HepG2 (cell line): Measurements from ENCODE around the gene LRP10. TPM values are rescaled to one million over a fixed set of nuclear protein-coding genes. Genes with fewer than 3 reads are reported as not detected.

Experiments
- AGO2 ChIP-seq: fragments of 200-400 bp; formaldehyde crosslinking; optimal IDR thresholded peaks from 2 replicates; pipeline ENCODE3; 2017; ENCODE audit warnings: mild to moderate bottlenecking, low read depth, low read length, moderate library complexity
- IKZF1 ChIP-seq: fragments of 450-650 bp; IDR thresholded peaks from 2 replicates; pipeline ENCODE4 v1.7.1; 2016
- JUN ChIP-seq: sonication (generic); formaldehyde crosslinking; IDR thresholded peaks from 2 replicates; pipeline ENCODE4 v1.4.0; 2020; ENCODE audit warnings: mild to moderate bottlenecking, missing genetic modification reagents
- KDM5A ChIP-seq: fragments of 200-600 bp; sonication (generic); IDR thresholded peaks from 2 replicates; pipeline ENCODE4 v1.7.0; 2018; ENCODE audit warnings: antibody characterized with exemption, mild to moderate bottlenecking, low read length, borderline replicate concordance
- MEIS2 ChIP-seq: sonication (generic); formaldehyde crosslinking; IDR thresholded peaks from 2 replicates; pipeline ENCODE4 v1.9.0; 2021; ENCODE audit warnings: mild to moderate bottlenecking, missing genetic modification reagents
- PITX1 ChIP-seq: sonication (generic); formaldehyde crosslinking; IDR thresholded peaks from 2 replicates; pipeline ENCODE4 v1.5.1; 2020; ENCODE audit warnings: mild to moderate bottlenecking, missing genetic modification reagents
- REL ChIP-seq: sonication (generic); formaldehyde crosslinking; conservative IDR thresholded peaks from 2 replicates; pipeline ENCODE4 v1.8.0; 2022; ENCODE audit warnings: mild to moderate bottlenecking, missing genetic modification reagents, moderate library complexity
- RELA ChIP-seq: sonication (generic); formaldehyde crosslinking; IDR thresholded peaks from 2 replicates; pipeline ENCODE4 v1.4.0; 2020; ENCODE audit warnings: missing genetic modification reagents
- TP53 ChIP-seq: sonication (generic); formaldehyde crosslinking; conservative IDR thresholded peaks from 2 replicates; pipeline ENCODE4 v1.4.0; 2020; ENCODE audit warnings: missing genetic modification reagents
- ZFY ChIP-seq: sonication (generic); formaldehyde crosslinking; IDR thresholded peaks from 2 replicates; pipeline ENCODE4 v1.4.0; 2020; ENCODE audit warnings: missing genetic modification reagents
- ZNF143 ChIP-seq: sonication (generic); formaldehyde crosslinking; IDR thresholded peaks from 2 replicates; pipeline ENCODE4 v1.4.0; 2020; ENCODE audit warnings: missing genetic modification reagents
- ZNF180 ChIP-seq: sonication (generic); formaldehyde crosslinking; IDR thresholded peaks from 2 replicates; pipeline ENCODE4 v1.4.0; 2020; ENCODE audit warnings: low read depth, missing genetic modification reagents, borderline replicate concordance
- ZNF264 ChIP-seq: sonication (generic); formaldehyde crosslinking; IDR thresholded peaks from 2 replicates; pipeline ENCODE4 v1.4.0; 2020; ENCODE audit warnings: missing genetic modification reagents
- ZNF44 ChIP-seq: sonication (generic); formaldehyde crosslinking; IDR thresholded peaks from 2 replicates; pipeline ENCODE4 v1.5.1; 2020; ENCODE audit warnings: mild to moderate bottlenecking, missing genetic modification reagents
- ZNF501 ChIP-seq: sonication (generic); formaldehyde crosslinking; IDR thresholded peaks from 2 replicates; pipeline ENCODE4 v1.5.1; 2020; ENCODE audit warnings: mild to moderate bottlenecking, moderate library complexity, missing genetic modification reagents
- ZNF556 ChIP-seq: sonication (generic); formaldehyde crosslinking; IDR thresholded peaks from 2 replicates; pipeline ENCODE4 v1.4.0; 2020; ENCODE audit warnings: mild to moderate bottlenecking, missing genetic modification reagents, borderline replicate concordance
- ZNF558 ChIP-seq: sonication (generic); formaldehyde crosslinking; IDR thresholded peaks from 2 replicates; pipeline ENCODE4 v1.9.0; 2022; ENCODE audit warnings: mild to moderate bottlenecking, missing genetic modification reagents, borderline replicate concordance
- ZNF615 ChIP-seq: sonication (generic); formaldehyde crosslinking; IDR thresholded peaks from 2 replicates; pipeline ENCODE4 v1.5.0; 2020; ENCODE audit warnings: mild to moderate bottlenecking, missing genetic modification reagents, borderline replicate concordance
- ZNF75D ChIP-seq: sonication (generic); formaldehyde crosslinking; IDR thresholded peaks from 2 replicates; pipeline ENCODE4 v1.8.1; 2023; ENCODE audit warnings: missing genetic modification reagents, mild to moderate bottlenecking, borderline replicate concordance
- polyA plus RNA-seq, 8 experiments: library from polyadenylated mRNA; depleted of rRNA in 3 of 8; stranded (reverse) in 7 of 8; unstranded in 1 of 8; fragments of >200 nt; fragmentation: Illumina TruSeq in 4 of 8; extraction: Trizol in 4 of 8; gene quantifications; 2 replicates each; pipeline versions ENCODE4 v1.2.1 to v1.2.3, GENCODE V29; 2011 to 2016; ENCODE audit warnings: low read depth in 4 of 8, missing spikeins in 1 of 8, mixed read lengths in 1 of 8; ENCODE audit not compliant: insufficient read depth in 1 of 8
- total RNA-seq, 5 experiments: library from RNA; depleted of rRNA; stranded (reverse); fragments of >200 nt; fragmentation: Illumina TruSeq; extraction: Trizol; gene quantifications; 2 replicates each; pipeline ENCODE4 v1.2.3, GENCODE V29; 2016; ENCODE audit warnings: low read depth in 1 of 5
- TF ChIP-seq, protein P1 (sequence below): sonication (generic); formaldehyde crosslinking; IDR thresholded peaks from 2 replicates; pipeline ENCODE4 v1.8.1; 2023; ENCODE audit warnings: mild to moderate bottlenecking, moderate library complexity, missing genetic modification reagents
- TF ChIP-seq, protein P2 (sequence below): sonication (generic); formaldehyde crosslinking; IDR thresholded peaks from 2 replicates; pipeline ENCODE4 v1.8.1; 2023; ENCODE audit warnings: mild to moderate bottlenecking, missing genetic modification reagents
- TF ChIP-seq, protein P3 (sequence below): sonication (generic); formaldehyde crosslinking; IDR thresholded peaks from 2 replicates; pipeline ENCODE4 v1.4.0; 2020; ENCODE audit warnings: missing genetic modification reagents
- TF ChIP-seq, protein P4 (sequence below): sonication (generic); formaldehyde crosslinking; IDR thresholded peaks from 2 replicates; pipeline ENCODE4 v1.4.0; 2020; ENCODE audit warnings: mild to moderate bottlenecking, missing genetic modification reagents
- TF ChIP-seq, protein P5 (sequence below): sonication (generic); formaldehyde crosslinking; IDR thresholded peaks from 2 replicates; pipeline ENCODE4 v1.4.0; 2020; ENCODE audit warnings: mild to moderate bottlenecking, missing genetic modification reagents

Gene LRP10
- total and polyA plus RNA-seq, 2 of the 13 experiments (the other 11 are each of a cell fraction or from before 2014, with no cell fraction given): 16.9 to 45.2 TPM

DNA sequence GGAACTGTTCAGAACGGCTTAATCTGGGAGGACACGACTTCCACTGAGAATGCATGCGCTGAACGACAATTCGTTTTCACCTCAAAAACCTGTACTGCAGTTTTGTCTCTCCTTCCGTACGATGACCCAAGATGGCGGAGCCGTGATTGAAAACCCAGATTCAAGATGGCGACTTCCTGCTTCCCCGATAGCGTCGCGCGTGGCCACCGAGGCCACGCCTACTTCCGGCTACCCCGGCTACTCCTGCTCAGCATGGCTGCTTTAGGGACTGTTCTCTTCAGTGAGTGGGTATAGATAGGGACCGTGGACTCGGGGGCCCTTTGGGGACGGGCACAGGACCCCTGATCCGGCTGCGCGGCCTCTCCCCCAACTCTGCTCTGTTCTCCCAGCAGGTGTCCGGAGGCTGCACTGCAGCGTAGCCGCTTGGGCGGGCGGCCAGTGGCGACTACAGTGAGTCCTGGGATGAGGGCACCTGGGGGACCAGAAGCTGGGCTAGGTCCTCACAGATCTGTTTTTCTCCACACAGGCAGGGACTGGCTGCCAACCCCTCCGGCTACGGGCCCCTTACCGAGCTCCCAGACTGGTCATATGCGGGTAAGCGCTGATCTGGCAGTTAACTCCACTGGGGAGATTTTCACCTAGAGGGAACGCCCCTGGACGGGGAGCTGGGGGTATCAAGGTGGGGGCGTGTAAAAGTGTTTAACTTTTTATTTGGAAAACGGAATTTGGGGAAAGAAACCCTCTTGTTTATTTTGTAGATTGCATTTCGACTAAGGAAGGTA lies 41.7 kb upstream of the LRP10 start, which contains the start of gene MRPL52 (continued):
- TF ChIP-seq, protein P1, sequence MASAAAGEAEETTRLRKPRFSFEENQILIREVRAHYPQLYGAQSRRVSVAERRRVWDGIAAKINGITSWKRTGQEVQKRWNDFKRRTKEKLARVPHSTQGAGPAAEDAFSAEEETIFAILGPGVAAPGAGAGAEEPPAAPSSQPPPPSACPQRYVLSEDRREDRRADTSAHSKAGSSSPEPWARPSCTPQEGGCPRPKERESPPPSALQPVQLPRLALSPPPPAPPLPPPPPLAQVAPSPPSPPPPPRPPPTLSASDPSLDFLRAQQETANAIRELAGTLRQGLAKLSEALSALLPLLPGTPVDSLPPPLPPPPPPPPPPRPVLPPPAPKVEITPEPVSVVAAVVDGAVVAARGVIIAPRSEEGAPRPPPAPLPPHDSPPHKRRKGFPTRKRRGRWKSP (CRISPR knock-in tag): peak; percentile 79; the same call in 1 of the 2 replicates
- no peak for TF ChIP-seq ZNF180
- TF ChIP-seq REL (CRISPR knock-in tag): no peak
- TF ChIP-seq, protein P2, sequence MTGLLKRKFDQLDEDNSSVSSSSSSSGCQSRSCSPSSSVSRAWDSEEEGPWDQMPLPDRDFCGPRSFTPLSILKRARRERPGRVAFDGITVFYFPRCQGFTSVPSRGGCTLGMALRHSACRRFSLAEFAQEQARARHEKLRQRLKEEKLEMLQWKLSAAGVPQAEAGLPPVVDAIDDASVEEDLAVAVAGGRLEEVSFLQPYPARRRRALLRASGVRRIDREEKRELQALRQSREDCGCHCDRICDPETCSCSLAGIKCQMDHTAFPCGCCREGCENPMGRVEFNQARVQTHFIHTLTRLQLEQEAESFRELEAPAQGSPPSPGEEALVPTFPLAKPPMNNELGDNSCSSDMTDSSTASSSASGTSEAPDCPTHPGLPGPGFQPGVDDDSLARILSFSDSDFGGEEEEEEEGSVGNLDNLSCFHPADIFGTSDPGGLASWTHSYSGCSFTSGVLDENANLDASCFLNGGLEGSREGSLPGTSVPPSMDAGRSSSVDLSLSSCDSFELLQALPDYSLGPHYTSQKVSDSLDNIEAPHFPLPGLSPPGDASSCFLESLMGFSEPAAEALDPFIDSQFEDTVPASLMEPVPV (CRISPR knock-in tag): peak; percentile 78
- peak; percentile 99 for TF ChIP-seq ZNF501 (CRISPR knock-in tag)
- no peak for TF ChIP-seq IKZF1
- TF ChIP-seq TP53 (CRISPR knock-in tag): no peak
- TF ChIP-seq AGO2: peak; percentile 91
- TF ChIP-seq, protein P3, sequence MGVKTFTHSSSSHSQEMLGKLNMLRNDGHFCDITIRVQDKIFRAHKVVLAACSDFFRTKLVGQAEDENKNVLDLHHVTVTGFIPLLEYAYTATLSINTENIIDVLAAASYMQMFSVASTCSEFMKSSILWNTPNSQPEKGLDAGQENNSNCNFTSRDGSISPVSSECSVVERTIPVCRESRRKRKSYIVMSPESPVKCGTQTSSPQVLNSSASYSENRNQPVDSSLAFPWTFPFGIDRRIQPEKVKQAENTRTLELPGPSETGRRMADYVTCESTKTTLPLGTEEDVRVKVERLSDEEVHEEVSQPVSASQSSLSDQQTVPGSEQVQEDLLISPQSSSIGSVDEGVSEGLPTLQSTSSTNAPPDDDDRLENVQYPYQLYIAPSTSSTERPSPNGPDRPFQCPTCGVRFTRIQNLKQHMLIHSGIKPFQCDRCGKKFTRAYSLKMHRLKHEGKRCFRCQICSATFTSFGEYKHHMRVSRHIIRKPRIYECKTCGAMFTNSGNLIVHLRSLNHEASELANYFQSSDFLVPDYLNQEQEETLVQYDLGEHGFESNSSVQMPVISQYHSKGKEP (CRISPR knock-in tag): 0 out of 2 replicates have a peak, but pooled peaks have one; percentile 82
- peak; percentile 86; the same call in 1 of the 2 replicates for TF ChIP-seq ZNF558
- TF ChIP-seq ZFY (CRISPR knock-in tag): peak; percentile 75; the same call in 1 of the 2 replicates
- TF ChIP-seq ZNF143: peak; percentile 50; the same call in 1 of the 2 replicates
- no peak for TF ChIP-seq ZNF264 (CRISPR knock-in tag)
- no peak for TF ChIP-seq ZNF75D
- TF ChIP-seq RELA (CRISPR knock-in tag): no peak
- peak; percentile 98 for TF ChIP-seq KDM5A
- TF ChIP-seq PITX1 (CRISPR knock-in tag): peak; percentile 72; the same call in 1 of the 2 replicates
- TF ChIP-seq JUN (CRISPR knock-in tag): peak; percentile 68; the same call in 1 of the 2 replicates
- peak; percentile 78 for TF ChIP-seq MEIS2 (CRISPR knock-in tag)
- TF ChIP-seq, protein P4, sequence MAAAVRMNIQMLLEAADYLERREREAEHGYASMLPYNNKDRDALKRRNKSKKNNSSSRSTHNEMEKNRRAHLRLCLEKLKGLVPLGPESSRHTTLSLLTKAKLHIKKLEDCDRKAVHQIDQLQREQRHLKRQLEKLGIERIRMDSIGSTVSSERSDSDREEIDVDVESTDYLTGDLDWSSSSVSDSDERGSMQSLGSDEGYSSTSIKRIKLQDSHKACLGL (CRISPR knock-in tag): peak; percentile 89
- TF ChIP-seq ZNF556: peak; percentile 99
- no peak for TF ChIP-seq ZNF44 (CRISPR knock-in tag)
- TF ChIP-seq, protein P5, sequence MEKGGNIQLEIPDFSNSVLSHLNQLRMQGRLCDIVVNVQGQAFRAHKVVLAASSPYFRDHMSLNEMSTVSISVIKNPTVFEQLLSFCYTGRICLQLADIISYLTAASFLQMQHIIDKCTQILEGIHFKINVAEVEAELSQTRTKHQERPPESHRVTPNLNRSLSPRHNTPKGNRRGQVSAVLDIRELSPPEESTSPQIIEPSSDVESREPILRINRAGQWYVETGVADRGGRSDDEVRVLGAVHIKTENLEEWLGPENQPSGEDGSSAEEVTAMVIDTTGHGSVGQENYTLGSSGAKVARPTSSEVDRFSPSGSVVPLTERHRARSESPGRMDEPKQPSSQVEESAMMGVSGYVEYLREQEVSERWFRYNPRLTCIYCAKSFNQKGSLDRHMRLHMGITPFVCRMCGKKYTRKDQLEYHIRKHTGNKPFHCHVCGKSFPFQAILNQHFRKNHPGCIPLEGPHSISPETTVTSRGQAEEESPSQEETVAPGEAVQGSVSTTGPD (CRISPR knock-in tag): peak; percentile 15
- no peak for TF ChIP-seq ZNF615 (CRISPR knock-in tag)
